Measurements from ENCODE around the gene LINC00632.
A peak's percentile ranks its signal among the peaks of the same experiment; 100 is the strongest.
"Not testable (repeated sequence)": the region's sequence is repeated elsewhere in the genome, so short reads cannot be mapped to it uniquely, and the experiment has no call there.

Gene LINC00632

GRCh38 chrX:140709421-140709846, at the start of gene LINC00632:
TSS of gene LINC00632 (plus strand) at chrX:140709759.
- no peak for DNase-seq

GRCh38 chrX:140661643-140662042, 47.9 kb upstream of the LINC00632 start:
- DNase-seq = no peak

GRCh38 chrX:140664939-140665338, 44.6 kb upstream of the LINC00632 start:
- DNase-seq = no peak

DNA sequence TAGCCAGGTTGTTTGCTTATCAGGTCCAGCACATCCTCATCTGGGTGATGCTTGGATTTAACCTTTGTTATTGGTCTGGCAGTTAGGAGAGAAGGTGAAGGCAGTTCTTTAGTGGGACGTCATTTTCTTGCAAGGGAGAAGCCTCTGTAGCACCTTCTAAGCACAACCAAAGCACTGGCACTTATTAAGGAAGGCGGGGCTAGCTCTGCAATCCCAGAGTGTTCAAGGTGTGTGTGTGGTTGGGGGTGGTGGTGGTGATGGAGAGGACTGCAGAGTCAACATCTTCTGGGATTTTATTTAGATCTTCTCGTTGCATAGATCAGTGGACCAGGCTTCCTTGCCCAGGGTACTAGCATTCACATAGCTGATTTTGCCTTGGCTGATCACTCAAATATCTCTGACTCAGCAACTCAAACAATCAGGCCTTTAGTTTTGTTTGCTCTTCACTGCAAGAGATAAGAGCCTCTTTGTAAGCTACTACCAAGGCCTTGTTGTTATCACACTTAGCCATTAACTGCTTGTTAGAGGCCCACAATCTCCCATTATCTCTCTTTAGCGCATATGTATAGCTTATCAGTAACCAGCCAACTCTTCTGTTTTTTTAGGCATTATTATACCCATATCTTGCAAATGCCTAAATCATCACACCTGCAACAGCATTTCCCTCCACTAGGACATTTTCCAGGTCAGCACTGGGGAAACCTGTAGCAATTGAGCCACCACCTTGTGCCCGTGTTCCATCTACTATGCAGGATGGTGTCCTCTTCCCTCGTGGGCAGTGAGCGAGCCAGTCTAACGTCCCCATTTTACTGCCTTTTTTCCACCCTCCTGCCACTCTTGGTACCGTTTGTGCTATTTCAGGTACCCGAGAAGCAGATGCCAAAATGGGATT, 36.5 kb upstream of the LINC00632 start:
- DNase-seq = no peak

- DNase-seq = no peak
These were observed 21.9 kb upstream of the LINC00632 start for GRCh38 chrX:140687706-140688105.

GRCh38 chrX:140691596-140691995, 18.0 kb upstream of the LINC00632 start:
- DNase-seq = not testable (repeated sequence)

- no peak for DNase-seq
These were observed 11.9 kb upstream of the LINC00632 start for GRCh38 chrX:140697618-140698017.

- DNase-seq = no peak
These were observed 8.1 kb upstream of the LINC00632 start for GRCh38 chrX:140701480-140701879.

DNA sequence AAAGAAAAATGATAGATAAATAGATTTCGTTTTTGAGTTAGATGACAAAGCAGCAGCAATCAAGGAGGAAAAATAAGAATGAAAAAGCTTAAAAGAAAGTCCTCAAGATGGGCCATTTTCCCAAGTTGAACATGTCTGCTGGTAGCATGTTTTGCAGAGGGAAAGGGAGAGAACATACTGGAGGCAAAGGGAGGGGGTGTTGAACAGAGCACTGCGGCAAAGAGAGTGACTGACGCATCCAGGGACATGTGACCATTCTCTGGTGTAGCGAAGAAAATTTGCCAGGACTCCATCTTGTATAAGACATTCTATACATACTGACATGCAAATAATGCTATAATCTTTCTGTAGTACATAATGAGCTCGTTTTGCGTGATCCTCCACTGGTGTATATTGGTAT, 1.2 kb downstream of the LINC00632 start:
- DNase-seq = no peak

GRCh38 chrX:140711894-140712293, 2.3 kb downstream of the LINC00632 start:
- DNase-seq = no peak

GRCh38 chrX:140712413-140713173, 3.0 kb downstream of the LINC00632 start:
- no peak for DNase-seq

- DNase-seq = no peak
These were observed 3.6 kb downstream of the LINC00632 start for GRCh38 chrX:140713174-140713539.

DNA sequence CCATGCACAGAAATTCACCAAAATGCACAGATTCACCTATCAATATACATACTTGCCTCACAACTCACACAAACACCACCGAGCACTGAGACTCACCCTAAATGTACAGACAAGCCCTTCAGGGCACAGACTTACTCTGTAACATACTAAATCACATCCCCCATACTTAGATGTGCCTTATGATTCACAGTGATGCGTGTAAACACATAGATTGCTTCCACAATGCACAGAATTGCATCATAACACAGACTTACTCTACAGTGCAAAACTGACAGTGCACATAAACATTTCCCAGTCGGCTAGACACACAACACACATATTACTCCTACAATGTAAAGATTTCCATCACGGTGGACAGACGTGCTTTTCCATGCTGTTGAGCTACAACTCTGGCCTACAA, 6.2 kb downstream of the LINC00632 start:
- no peak for DNase-seq

- no peak for DNase-seq
These were observed 13.7 kb downstream of the LINC00632 start for GRCh38 chrX:140723121-140723715.

DNA sequence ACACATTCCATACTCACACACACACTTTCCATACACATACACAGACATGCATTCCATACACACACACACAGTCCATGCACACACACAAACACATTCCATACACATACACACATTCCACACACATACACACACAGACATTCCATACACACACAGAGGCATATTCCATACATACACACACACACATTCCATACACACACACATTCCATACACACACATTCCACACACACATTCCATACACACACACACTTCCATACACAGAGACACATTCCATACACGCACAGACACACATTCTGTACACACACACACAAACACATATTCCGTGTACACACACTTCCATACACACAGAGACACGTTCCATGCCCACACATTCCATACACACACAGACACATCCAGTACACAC, 14.8 kb downstream of the LINC00632 start:
- no peak for DNase-seq

GRCh38 chrX:140724736-140725135, 15.2 kb downstream of the LINC00632 start:
- DNase-seq = no peak

- DNase-seq = no peak
These were observed 15.9 kb downstream of the LINC00632 start for GRCh38 chrX:140725500-140725899.

- DNase-seq = peak; percentile 2
These were observed 24.3 kb downstream of the LINC00632 start for GRCh38 chrX:140733766-140734342.

- DNase-seq = no peak
These were observed 34.5 kb downstream of the LINC00632 start for GRCh38 chrX:140744085-140744484.

DNA sequence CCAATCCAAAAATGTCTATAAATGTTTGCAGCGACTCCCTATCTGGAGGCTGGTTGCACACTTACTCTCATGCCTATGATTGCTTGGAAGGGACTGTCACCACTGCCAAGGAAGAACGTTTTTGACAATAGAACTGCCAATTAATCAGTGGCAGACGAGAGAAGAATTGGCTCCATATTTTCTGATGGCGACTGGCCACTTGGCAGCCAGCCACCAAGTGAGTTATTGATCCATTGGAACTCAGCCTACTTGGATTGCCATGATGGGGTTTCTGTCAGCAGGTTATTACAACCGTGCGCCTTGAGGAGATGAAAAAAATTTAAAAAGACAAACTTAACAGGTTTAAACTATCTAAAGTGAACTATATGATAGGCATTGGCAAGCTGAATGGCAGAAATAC, 47.4 kb downstream of the LINC00632 start:
- DNase-seq = no peak

GRCh38 chrX:140762061-140762460, 52.5 kb downstream of the LINC00632 start:
- DNase-seq = peak; percentile 1

DNA sequence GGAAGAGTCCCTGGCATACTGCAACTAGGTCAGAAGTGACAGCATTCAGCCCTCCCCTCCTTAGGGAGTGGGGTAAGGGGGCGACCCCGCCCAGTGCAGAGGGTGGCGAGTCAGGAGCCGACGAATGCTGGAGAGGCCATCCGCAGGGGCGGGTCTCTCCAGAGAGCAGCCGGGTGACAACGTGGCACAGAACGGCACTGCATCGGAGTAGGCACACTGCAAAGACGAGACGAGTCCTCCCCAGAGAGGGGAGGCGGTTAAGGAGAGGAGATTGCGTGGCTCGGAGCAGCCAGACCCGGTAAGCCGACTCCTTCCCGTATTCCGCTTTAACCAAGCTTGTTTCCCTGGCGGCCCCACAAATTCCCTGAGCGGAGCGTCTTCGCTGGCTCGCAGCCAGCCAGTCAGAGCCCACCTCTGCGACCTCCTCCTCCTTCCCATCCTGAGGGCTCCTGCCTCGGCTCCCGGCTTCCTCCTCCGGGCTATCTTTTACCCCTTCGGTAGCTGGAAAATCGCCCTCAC, 54.9 kb downstream of the LINC00632 start:
- no peak for DNase-seq
